GM19240 (cell line): ENCODE measurements around the gene MARCHF3.
A peak's percentile ranks its signal among the peaks of the same experiment; 100 is the strongest.
"Not testable (repeated sequence)": the region's sequence is repeated elsewhere in the genome, so short reads cannot be mapped to it uniquely, and the experiment has no call there.

Experiments used
- DNase-seq: peaks from one replicate; pipeline ENCODE4 v3.0.0; 2011; ENCODE audit warnings: low spot score; ENCODE audit not compliant: insufficient read length

The MARCHF3 gene

DNA sequence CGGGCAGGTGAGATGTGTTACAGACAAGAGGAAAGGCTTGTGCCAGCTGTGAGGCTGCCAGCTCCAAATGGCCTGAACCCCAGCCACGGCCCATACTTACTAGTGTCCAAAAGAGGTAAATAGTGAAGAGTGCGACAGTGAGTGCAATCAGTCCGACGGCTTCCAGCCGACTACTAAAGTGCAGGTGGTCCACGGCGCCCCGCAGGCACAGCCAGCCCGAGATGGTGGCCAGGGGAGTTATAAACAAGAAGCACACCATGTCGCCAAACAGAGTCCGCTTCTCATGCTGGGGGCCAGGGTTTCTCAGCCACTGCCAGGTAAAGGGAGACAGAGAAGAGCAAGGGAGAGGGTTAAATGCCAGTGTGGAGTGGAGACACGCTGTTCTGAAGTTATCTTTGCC is 152.3 kb downstream of the MARCHF3 start:
- no peak for DNase-seq

DNA sequence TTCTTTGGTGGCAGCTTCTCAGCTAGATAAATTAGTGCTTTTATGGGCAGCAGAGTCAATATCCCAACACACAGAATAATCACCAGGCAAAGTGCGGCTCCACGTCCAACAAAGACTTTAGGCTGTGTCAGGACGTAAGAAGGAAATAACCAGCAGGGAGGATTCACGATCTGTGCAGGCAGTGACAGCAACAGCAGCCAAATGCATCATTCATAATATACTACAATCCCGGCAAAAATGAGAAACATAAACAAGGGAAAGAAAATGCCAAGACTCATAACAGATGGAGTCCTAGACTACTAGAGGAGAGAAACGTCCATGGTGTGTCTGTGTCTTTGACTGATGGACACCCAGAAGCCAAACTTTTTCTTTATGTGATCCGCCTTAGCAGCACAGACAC is 152.8 kb downstream of the MARCHF3 start:
- DNase-seq, result no peak

DNA sequence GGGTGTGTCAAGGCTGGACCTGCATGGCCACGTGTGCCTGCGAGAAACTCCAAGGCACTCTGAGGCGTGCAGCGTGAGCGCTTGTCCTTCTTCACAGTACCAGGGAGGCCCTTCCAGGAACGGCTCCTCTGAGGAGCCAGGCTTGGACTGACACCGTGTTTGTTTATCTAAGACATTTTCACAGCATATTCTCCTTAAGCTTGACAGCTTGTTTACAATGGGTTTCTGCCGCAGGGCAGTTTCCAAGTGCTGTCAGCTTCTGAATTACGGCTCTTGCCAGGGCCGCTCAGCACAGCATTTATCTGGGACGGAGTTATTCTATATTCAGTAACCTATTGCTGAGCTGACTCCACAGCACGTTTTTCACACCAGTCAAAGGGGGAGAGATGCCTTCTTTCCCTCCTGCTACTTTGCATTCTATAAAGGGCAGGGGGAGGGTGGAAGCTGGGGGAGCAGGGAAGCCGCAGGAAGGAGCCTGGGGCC is 155.0 kb downstream of the MARCHF3 start:
- no peak for DNase-seq

DNA sequence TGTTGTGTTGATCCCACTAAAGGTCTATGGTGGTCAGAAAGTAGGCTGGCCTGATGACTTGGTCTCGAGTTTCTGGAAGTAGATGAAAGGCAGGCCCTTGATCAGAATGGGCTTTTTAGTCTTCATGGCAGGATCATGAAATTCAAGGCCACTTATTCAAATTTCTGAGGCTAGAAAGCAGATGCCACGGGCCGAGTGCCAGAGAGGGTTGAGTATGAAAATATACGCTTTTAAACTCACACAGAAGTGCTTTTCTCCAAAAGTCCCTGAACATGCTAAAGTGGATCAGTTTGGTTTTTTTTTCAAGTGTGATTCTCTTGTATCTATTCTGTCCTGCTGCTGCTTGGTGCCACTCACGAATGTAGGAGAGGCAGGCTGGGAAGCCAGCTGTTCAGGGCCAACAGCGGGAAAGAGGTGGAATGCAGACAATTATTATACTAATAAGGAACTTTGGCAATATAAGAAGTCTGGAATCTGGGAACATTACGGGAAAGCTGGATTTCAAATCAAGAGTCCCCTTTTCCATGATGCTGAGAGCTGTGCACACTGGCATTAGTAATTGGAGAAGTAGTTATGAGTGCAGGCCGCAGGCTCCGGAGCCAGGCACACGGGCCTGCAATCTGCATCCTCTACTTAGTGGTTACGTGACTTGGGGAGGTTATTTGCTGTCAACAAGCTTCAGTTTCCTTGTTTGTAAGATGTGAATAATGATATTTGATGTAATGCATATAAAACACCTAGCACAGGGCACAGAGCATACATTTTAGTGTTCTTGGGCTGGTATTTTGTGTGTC is 157.6 kb downstream of the MARCHF3 start:
- no peak for DNase-seq

DNA sequence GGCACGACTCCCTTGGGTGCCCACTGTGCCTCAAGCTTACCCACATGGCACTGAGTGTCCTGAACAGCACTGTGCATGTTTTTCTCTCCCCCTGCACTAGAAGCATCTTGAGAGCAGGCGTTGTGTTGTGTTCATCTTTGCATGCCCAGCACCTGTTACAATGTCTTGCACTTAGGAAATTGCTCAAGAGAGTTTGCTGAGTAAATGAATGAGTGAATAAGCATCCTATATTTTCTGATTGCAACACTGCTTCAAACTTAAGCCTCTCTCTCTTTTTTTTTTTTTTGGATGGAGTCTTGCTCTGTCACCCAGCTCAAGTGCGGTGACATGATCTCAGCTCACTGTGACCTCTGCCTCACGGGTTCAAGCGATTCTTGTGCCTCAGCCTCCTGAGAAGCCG is 158.9 kb downstream of the MARCHF3 start:
- no peak for DNase-seq

DNA sequence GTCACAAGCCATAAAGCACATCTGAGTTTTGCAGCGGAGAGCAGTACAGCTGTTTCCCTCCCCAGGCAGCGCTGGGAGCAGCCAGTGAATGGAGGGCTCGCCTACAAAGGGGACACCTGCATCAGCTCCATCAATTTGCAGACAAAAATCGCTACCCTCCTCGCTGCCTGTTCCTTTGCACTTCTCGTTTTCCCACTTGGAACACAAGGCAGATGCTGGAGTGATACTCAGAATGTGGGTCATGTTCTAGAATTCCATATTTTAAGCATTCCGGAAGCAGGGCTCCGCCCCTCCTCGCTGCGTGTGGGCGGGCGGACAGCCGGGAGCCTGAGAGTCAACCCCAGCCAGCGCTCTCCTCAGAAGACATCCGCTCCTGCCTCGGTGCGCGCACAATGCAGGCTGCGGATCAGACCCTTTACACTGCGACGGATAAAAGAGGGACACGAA is 161.3 kb downstream of the MARCHF3 start:
- peak; percentile 21 for DNase-seq

DNA sequence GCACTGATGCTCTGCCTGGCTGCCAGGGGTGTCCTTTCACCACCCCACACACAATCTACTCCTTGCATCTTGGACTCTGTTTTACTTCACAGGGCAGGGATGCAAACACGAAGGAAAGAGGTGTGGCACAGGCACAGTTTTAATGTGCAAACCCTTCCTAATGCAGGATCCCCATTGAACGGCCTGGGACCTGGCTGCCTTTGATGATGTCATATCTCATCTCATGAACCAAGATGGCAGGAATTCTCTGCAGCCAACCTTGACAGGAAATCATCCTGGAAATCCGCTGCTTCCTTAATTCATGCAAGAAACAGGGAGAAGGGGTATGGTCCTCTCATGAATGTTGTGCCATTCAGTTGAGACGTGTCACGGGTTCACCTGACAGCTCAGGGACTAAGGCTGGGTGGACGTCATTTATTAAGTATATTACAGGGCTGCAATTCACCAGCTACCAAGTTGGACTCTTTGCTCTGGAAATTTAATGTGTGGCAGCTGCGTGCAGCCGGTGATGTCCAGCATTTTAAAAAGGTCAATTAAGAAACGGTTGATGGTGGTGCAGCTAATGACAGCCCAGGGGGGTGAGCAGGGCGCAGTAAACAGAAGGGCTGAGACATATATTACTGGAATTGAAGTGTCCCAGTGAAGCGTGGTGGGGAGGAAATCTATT is 161.9 kb downstream of the MARCHF3 start:
- DNase-seq, result no peak

DNA sequence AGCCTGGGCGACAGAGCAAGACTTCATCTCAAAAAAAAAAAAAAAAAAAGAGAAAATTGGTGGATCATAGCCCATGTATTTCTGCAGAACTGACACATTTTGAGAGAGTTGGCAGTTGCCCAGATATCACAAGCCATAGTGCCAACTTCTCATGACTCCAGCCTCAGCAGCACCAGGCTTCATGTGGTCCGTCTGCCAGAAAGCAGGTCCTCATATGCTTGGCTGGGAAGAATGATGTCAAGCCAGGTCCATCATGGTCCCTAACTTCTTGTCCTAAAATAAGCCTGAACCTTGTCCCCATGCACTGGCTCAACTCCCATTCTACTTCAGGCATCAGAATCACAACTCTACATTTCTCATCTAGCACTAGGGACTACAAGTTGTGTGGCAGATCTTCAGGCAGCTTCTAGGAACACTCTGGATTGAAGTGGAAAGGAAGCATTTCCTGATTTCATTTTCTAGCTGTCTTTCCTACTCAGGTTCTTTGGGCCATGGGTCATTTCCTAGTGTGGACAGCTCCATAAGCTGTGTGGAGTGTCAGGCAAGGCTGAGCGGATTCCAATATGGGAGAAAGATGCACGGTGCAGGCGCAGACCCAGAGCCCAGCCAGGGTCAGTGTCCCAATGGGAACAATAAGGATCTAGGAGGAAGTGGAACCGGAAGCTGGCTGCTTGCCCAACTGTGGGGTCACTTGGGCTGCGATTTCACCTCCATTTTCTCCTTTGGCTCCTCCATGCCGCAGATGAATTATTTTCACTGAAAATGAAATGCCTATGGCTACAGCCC is 163.3 kb downstream of the MARCHF3 start:
- no peak for DNase-seq

DNA sequence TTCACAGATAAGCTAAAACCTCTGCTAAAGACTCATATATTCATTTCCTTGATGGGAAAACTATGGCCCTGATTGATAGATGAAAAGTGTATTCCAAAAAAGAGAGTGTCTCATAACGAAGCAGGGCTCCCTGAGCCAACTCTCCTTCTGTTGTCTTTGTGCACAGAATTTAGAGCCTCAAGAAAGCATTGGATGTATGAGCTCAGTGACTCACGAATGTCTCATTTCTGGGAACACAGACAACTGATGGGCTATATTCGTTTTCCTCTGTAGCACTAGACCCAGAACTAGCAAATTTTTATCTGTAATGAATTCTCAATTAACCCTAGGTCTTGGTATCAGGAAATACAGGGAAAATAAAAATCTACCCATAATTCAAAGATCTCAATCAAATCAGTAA is 165.1 kb downstream of the MARCHF3 start:
- DNase-seq, result no peak

DNA sequence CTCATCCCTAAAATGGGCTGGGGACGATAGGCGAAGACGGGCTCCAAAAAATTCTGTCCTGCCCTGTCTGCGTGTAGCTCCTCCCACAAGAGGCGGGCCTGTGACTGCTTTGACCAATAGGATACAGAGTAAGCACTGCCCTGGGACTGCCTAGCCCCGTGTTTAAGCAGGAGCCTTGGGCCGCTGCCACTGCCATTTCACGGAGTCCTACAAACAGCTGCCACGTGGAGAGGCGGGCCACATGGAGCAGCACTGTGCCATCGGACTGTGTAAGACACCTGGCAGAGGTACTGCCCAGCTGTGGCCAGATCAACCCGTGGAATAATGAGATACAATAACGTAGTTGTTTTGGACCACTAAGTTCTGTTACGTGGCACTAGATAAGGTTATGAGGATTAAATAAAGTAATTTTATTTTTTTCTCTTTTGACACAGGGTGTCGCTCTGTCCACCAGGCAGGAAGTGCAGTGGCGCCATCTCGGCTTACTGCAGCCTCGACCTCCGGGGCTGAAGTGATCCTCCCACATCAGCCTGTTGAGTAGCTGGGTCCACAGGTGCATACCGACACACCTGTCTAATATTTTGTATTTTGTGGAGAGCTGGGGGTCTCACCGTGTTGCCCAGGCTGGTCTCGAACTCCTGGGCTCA is 166.2 kb downstream of the MARCHF3 start:
- DNase-seq, result no peak

DNA sequence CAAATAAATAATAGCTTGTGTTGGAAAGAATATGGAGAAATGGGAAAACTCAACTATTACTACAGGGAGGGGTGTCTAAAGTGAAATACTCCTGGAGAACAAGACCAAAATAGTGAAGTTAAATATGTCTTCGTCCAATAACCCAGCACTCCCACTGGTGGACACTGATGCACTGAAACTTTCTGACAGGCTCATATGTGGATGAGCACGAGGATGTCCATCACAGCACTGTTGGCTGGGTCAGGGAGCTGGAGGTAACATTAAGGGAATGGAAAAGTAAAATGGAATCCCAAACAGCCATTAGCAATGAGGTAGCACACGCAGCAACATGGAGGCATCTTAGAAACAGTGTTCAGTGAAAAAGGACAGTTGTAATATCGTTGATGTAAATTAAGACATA is 167.0 kb downstream of the MARCHF3 start:
- DNase-seq, result no peak

DNA sequence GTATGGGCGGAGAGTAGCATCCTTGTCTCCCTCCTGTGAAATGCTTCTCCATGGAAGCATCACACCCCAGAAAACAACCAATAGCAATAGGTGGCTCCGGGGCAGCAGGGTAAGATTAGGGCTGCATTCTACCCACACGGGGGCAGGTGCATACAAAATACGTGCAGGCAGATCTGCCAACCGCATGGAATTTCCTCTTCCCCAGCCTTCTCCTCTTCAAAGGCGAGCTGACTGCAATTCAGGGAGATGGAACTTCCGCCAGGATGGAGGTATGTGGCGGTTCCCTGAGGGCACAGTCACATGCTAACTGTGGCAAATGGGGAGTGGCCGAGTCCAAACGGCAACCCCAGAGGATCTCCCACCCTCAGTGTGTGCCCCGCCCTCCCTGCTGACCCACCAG is 171.9 kb downstream of the MARCHF3 start:
- no peak for DNase-seq

DNA sequence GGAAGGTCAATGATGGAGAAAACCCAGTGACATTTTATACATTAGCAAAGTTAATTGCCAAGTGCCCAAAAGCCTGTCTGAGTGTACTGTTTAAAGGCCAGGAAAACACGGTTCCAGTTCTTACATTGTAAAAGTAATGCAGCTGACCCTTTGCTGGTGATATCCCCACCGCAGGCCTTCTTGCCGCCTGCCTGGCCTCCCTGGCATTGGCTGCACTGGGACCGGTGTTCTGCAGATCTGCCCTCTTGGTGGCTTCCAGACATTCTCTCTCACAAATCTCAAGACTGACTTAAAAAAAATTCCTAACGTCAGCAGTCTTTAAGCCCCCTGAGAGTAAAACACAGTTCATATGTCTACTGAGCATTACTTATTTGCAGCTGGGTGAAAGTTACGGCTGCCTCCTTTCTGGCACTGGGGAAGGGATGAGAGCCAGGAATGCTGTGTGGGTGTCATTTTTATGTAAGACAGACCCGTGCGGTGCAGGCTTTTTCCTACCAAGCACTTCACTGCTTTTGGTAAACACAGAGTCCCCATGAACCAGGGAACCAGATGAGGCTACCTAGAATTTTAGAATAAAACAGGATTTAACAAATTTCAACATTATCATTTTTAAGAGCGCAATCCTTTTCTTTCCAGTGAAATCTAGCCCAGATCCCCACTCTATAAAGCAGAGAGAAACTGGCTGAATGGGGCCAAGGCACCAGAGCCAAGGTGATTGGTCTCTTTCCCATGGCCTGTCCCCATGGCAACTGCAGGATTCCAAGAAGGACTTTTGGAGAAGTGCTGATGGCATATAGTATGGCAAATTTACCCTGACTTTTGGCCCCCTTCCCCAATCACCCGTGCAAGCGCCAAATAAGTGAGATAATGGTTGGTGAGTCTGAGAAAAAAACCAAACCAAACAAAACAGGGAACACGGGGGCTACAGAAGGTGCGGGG is 172.6 kb downstream of the MARCHF3 start:
- no peak for DNase-seq

DNA sequence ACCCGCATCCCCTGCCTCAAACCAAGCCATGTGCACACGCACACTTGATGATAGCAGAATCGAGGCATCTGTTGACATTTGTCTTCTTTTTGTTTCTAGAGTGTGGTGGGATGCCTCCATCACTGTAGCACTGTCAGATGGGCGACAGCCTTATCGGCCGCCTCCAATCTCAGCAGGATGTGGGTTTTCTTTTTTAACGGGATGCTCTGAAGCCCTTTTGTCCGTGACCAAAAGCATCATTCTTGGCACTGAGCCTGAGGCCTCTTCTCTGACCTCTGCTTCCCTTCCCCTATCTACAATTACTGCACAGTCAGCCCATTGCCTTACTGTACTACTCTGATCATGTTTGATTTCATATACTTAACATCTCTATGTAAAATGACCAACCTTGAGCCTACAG is 175.1 kb downstream of the MARCHF3 start:
- DNase-seq, result no peak

DNA sequence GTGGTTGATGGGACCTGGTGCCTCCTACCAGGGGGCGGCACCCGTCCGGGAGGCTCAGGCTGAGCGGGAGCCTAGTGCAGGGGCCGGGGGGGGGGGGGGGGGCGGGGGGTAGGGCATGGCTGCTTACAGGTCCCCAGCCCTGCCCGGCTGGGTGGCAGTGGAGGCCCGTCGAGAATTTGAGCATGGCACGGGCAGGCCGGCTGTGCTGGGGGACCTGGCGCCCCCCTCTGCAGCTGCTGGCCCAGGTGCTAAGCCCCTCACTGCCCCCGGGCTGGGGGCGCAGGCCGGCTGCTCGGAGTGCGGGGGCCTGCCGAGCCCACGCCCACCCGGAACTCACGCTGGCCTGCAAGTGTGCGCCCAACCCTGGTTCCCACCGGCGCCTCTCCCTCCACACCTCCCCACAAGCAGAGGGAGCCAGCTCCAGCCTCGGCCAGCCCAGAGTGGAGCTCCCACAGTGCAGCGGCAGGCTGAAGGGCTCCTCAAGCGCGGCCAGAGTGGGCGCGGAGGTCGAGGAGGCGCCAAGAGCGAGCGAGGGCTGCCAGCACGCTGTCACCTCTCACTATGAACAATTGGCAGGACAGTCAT is 175.7 kb downstream of the MARCHF3 start:
- no peak for DNase-seq

DNA sequence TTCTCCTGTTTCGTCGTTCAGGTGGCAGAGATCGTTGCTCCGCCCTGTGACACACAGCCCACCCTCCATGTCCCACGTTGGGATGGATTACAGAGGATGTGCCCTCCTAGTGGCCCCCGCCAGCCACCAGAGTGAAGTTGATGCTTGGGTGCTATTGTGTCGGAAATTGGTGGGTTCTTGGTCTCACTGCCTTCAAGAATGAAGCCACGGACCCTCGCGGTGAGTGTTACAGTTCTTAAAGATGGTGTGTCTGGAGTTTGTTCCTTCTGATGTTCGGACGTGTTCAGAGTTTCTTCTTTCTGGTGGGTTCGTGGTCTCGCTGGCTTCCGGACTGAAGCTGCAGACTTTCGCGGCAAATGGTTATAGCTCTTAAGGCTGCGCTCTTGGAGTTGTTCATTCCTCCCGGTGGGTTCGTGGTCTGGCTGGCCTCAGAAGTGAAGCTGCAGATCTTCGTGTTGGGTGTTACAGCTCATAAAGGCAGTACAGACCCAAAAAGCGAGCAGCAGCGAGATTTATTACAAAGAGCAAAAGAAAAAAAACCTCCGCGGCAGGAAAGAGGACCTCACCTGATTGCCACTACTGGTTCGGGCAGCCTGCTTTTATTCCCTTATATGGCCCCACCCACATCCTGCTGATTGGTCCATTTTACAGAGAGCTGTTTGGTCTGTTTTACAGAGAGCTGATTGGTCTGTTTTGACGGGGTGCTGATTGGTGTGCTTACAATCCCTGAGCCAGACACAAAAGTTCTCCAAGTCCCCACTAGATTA is 176.6 kb downstream of the MARCHF3 start:
- DNase-seq, result not testable (repeated sequence)

DNA sequence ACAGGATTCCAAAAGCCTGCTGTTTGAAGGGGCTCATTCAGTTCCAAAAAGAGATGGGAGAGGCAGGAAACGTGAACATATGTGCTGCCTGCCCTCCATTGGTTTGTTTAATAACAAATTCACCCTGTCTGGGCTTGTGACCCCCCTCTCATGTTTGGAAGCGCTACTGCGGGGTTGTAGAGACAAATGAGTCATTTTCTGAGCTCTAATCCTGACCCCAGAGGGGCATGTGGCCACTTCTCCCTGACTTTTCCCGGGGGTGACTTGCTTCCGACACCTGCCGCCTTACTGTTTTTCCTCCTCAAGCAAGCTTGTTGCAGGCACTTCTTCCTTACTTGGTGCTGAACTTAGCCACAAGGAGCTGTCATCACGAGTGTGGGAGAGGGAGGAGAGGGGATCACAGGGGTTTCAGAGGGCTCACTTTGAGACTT is 177.5 kb downstream of the MARCHF3 start:
- no peak for DNase-seq

DNA sequence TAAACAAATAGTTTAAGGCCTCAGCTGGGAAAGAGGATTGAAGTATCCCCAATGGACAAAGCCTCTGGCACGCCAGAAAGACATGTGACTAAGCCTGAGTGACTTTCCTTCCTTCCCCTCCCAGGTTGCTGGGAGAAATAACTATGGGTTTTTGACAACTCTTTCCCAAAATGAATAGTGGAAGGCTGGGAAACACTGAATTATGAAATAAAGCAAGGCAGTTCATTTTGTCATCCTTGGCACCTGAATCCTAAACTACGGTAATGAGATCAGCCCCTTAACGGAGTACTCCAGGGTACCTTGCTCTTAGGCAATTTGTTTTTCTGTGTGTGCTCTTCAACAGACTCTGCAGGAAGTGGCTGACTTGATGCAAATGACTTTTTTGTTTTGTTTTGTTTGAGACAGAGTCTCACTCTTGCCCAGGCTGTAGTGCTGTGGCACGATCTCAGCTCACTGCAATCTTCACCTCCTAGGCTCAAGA is 178.2 kb downstream of the MARCHF3 start:
- DNase-seq, result peak; percentile 27

DNA sequence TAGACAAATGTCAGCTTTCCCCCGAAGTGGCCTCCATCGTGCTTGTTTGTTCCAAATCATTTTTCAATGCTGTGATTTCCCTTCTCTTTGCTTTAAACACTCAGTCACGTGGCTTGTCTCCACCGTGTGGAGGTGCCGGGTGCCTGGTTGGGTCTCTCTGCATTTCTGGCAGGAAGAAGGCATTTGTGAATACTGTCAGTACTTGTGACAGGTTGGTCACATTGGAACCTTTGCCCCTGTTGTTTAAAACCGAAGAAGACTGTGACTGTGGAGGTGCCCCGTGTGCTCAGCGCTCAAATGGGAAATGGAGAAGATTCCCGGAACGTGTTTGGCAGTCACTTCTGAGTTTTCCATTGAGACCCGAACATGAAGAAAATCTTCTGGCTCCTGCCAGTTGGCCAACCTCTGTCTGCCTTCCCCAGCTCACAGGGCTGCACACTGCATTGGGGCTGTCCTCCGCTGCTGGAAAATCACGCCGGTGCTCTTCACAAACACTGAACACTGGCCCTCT is 178.8 kb downstream of the MARCHF3 start:
- DNase-seq, result no peak
